HG03280 (cell line): Measurements from ENCODE around the gene AP1S3.
"Not testable (repeated sequence)": the region's sequence is repeated elsewhere in the genome, so short reads cannot be mapped to it uniquely, and the experiment has no call there.

Experiments
- ATAC-seq: cut with Tn5 transposase; IDR thresholded peaks from one replicate; pipeline ENCODE4 v1.9.1; 2021; ENCODE audit warnings: mild to moderate bottlenecking, moderate library complexity; ENCODE audit not compliant: unreplicated experiment

Gene AP1S3

GRCh38 chr2:223837287-223838061 is at the start of gene AP1S3:
Gene AP1S3 (minus strand): TSS chr2:223837582. CDS start chr2:223837450, 132 bp downstream.
- ATAC-seq: peak; percentile 73

- no peak for ATAC-seq
These were observed 49.7 kb upstream of the AP1S3 start for GRCh38 chr2:223887127-223887526.

GRCh38 chr2:223886726-223887125 is 49.3 kb upstream of the AP1S3 start:
- no peak for ATAC-seq

- ATAC-seq: peak; percentile 86
These were observed 47.0 kb upstream of the AP1S3 start for GRCh38 chr2:223884399-223884798.

- no peak for ATAC-seq
These were observed 45.3 kb upstream of the AP1S3 start for GRCh38 chr2:223882715-223883114.

- ATAC-seq: no peak
These were observed 43.4 kb upstream of the AP1S3 start for GRCh38 chr2:223880796-223881195.

- ATAC-seq: no peak
These were observed 40.5 kb upstream of the AP1S3 start for GRCh38 chr2:223877721-223878410.

GRCh38 chr2:223873672-223874071 is 36.3 kb upstream of the AP1S3 start:
- ATAC-seq: no peak

- ATAC-seq: not testable (repeated sequence)
These were observed 35.4 kb upstream of the AP1S3 start for GRCh38 chr2:223872772-223873171.

GRCh38 chr2:223871661-223872060 is 34.3 kb upstream of the AP1S3 start:
- ATAC-seq: not testable (repeated sequence)

GRCh38 chr2:223870840-223871611 is 33.6 kb upstream of the AP1S3 start:
- ATAC-seq: no peak

GRCh38 chr2:223868005-223868404 is 30.6 kb upstream of the AP1S3 start:
- peak; percentile 73 for ATAC-seq

GRCh38 chr2:223865907-223866508 is 28.6 kb upstream of the AP1S3 start:
- no peak for ATAC-seq

- ATAC-seq: no peak
These were observed 27.7 kb upstream of the AP1S3 start for GRCh38 chr2:223865124-223865523.

GRCh38 chr2:223863491-223863890 is 26.1 kb upstream of the AP1S3 start:
- ATAC-seq: no peak

GRCh38 chr2:223860809-223861738 is 23.7 kb upstream of the AP1S3 start:
- no peak for ATAC-seq

GRCh38 chr2:223859070-223859469 is 21.7 kb upstream of the AP1S3 start:
- ATAC-seq: no peak

- ATAC-seq: no peak
These were observed 19.2 kb upstream of the AP1S3 start for GRCh38 chr2:223856584-223856983.

- ATAC-seq: no peak
These were observed 18.6 kb upstream of the AP1S3 start for GRCh38 chr2:223856021-223856420.

- no peak for ATAC-seq
These were observed 18.0 kb upstream of the AP1S3 start for GRCh38 chr2:223855426-223855825.
